ENCODE results near the gene GSG1L.
"Not testable (repeated sequence)": the region's sequence is repeated elsewhere in the genome, so short reads cannot be mapped to it uniquely, and the experiment has no call there.

GSG1L gene

GRCh38 chr16:27753563-27753962, 310.0 kb downstream of the GSG1L start:
- no peak for DNase-seq (ENCODE audit: low read depth)

GRCh38 chr16:27752241-27752640, 311.3 kb downstream of the GSG1L start:
- DNase-seq (ENCODE audit: low read depth) = no peak

GRCh38 chr16:27751676-27752075, 311.8 kb downstream of the GSG1L start:
- no peak for DNase-seq (ENCODE audit: low read depth)

- no peak for DNase-seq (ENCODE audit: low read depth)
Measured at GRCh38 chr16:27751233-27751632, 312.3 kb downstream of the GSG1L start.

GRCh38 chr16:27749946-27750345, 313.6 kb downstream of the GSG1L start:
- DNase-seq (ENCODE audit: low read depth) = no peak

- DNase-seq (ENCODE audit: low read depth) = no peak
Measured at GRCh38 chr16:27749547-27749875, 314.0 kb downstream of the GSG1L start.

GRCh38 chr16:27748868-27749546, 314.5 kb downstream of the GSG1L start:
- DNase-seq (ENCODE audit: low read depth) = peak; percentile 8

- DNase-seq (ENCODE audit: low read depth) = no peak
Measured at GRCh38 chr16:27747946-27748345, 315.6 kb downstream of the GSG1L start.

- DNase-seq (ENCODE audit: low read depth) = no peak
Measured at GRCh38 chr16:27746076-27746855, 317.2 kb downstream of the GSG1L start.

- DNase-seq (ENCODE audit: low read depth) = no peak
Measured at GRCh38 chr16:27745348-27745747, 318.2 kb downstream of the GSG1L start.

- DNase-seq (ENCODE audit: low read depth) = no peak
Measured at GRCh38 chr16:27743963-27744362, 319.6 kb downstream of the GSG1L start.

GRCh38 chr16:27743001-27743400, 320.5 kb downstream of the GSG1L start:
- DNase-seq (ENCODE audit: low read depth) = not testable (repeated sequence)

- DNase-seq (ENCODE audit: low read depth) = no peak
Measured at GRCh38 chr16:27742333-27742732, 321.2 kb downstream of the GSG1L start.

GRCh38 chr16:27740496-27741201, 322.9 kb downstream of the GSG1L start:
- DNase-seq (ENCODE audit: low read depth) = no peak

GRCh38 chr16:27739606-27740357, 323.7 kb downstream of the GSG1L start:
- DNase-seq (ENCODE audit: low read depth) = no peak

GRCh38 chr16:27738596-27738995, 324.9 kb downstream of the GSG1L start:
- DNase-seq (ENCODE audit: low read depth) = no peak
